A673 (cell line): ENCODE measurements around the gene TMEM97.

ENCODE experiments used
- EZH2 ChIP-seq: fragments of 200-600 bp; sonication (generic); IDR thresholded peaks from 2 replicates; pipeline ENCODE4 v1.6.1; 2017; ENCODE audit warnings: borderline replicate concordance, low read depth, mild to moderate bottlenecking, mixed read lengths, antibody characterized with exemption, low read length; ENCODE audit not compliant: poor library complexity, severe bottlenecking
- TF ChIP-seq, protein P1 (sequence below): fragments of 300-800, 200-600 bp; sonication (generic); conservative IDR thresholded peaks from 2 replicates; pipeline ENCODE4 v1.5.1; 2017; ENCODE audit warnings: low read depth, mild to moderate bottlenecking, antibody characterized with exemption, low read length, moderate library complexity, mixed read lengths

DNA sequence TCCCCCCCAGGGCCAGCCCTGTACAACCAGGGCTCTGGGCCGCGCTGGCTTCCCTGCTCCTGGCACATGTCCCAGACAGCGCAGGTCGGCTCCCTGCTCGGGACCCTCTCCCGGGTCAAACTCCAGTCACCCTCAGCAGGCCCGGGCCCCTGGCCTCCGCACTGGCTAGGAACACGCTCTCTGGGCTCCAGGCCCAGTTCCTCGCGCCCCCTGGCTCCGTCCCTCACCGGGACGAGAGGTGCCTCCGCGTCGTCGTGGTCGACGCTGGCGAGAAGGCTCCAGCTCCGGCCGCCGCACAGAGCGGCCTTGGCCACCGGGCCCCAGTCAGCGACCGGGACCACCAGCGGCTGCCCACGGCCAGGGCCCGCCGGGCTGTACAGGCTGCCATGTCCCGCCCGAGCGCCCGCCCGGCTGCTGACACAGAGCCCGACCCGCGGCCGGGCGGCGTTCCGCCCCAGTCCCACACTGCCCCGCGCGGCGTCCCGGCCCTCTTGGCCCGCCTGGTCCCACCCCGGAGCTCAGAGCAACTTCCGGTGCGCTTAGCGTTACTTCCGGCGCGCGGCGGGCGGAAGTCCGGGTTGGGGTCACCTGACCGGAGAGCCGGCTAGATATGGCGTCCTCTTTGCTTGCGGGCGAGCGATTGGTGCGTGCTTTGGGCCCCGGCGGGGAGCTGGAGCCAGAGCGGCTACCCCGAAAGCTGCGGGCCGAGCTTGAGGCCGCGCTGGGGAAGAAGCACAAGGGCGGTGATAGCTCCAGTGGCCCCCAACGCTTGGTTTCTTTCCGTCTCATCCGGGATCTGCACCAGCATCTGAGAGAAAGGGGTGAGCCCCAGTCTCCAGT, 38.3 kb downstream of the TMEM97 start, which contains the start of gene POLDIP2:
- TF ChIP-seq, protein P1, sequence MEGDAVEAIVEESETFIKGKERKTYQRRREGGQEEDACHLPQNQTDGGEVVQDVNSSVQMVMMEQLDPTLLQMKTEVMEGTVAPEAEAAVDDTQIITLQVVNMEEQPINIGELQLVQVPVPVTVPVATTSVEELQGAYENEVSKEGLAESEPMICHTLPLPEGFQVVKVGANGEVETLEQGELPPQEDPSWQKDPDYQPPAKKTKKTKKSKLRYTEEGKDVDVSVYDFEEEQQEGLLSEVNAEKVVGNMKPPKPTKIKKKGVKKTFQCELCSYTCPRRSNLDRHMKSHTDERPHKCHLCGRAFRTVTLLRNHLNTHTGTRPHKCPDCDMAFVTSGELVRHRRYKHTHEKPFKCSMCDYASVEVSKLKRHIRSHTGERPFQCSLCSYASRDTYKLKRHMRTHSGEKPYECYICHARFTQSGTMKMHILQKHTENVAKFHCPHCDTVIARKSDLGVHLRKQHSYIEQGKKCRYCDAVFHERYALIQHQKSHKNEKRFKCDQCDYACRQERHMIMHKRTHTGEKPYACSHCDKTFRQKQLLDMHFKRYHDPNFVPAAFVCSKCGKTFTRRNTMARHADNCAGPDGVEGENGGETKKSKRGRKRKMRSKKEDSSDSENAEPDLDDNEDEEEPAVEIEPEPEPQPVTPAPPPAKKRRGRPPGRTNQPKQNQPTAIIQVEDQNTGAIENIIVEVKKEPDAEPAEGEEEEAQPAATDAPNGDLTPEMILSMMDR = no peak
- no peak for TF ChIP-seq EZH2
